SK-N-SH (cell line): ENCODE results near the gene FBN2. TPM values are rescaled to one million over a fixed set of nuclear protein-coding genes. Genes with fewer than 3 reads are reported as not detected.

ENCODE experiments used
- CTCF ChIA-PET: fragments of 300-600, 350-600 bp; formaldehyde crosslinking; extraction: SDS; loops from one replicate; lab custom pipeline; 2021; lab: Yijun Ruan, JAX
- POLR2A ChIA-PET: fragments of 350-600 bp; sonication (Branson Sonifier 250); formaldehyde crosslinking; extraction: SDS; loops from one replicate; lab custom pipeline; 2020; ENCODE audit warnings: antibody characterized with exemption, inconsistent platforms; lab: Yijun Ruan, JAX
- DNase-seq: peaks from one replicate; pipeline ENCODE4 v3.0.0; 2012
- H2AFZ ChIP-seq: fragments of 200-600 bp; sonication (generic); 2 replicates; pipeline ENCODE4 v1.8.1; 2016; ENCODE audit warnings: antibody characterized with exemption, mild to moderate bottlenecking, low read depth
- H3F3A ChIP-seq: fragments of 200-600 bp; sonication (generic); replicated peaks from 2 replicates; pipeline ENCODE3; 2016; ENCODE audit warnings: antibody characterized with exemption, mild to moderate bottlenecking; ENCODE audit not compliant: insufficient read depth
- H3K27ac ChIP-seq, 2 experiments: fragments of 200-500 bp in 1 of 2; fragments of 200-600 bp in 1 of 2; sonication (Bioruptor generic) in 1 of 2; sonication (generic), shearing (Covaris generic) in 1 of 2; 2 replicates each; pipeline versions ENCODE4 v1.5.1 to v1.6.1; 2014 to 2016; ENCODE audit warnings: low read depth in 2 of 2, inconsistent platforms in 1 of 2, low read length in 1 of 2, mild to moderate bottlenecking in 1 of 2, mixed read lengths in 1 of 2
- H3K27me3 ChIP-seq: fragments of 200-600 bp; sonication (generic), shearing (Covaris generic); 2 replicates; pipeline ENCODE4 v1.6.1; 2016; ENCODE audit warnings: mixed run types; ENCODE audit not compliant: insufficient read depth
- H3K36me3 ChIP-seq, 2 experiments: fragments of 200-500 bp in 1 of 2; fragments of 200-600 bp in 1 of 2; sonication (Bioruptor generic) in 1 of 2; sonication (generic) in 1 of 2; replicated peaks in 1 of 2; 2 replicates each; pipeline versions ENCODE3 to v1.5.1; 2014 to 2016; ENCODE audit warnings: low read length in 1 of 2, mild to moderate bottlenecking in 1 of 2; ENCODE audit not compliant: insufficient read depth in 2 of 2, control insufficient read depth in 1 of 2
- H3K4me1 ChIP-seq, 2 experiments: fragments of 200-500 bp in 1 of 2; fragments of 200-600 bp in 1 of 2; sonication (Bioruptor generic) in 1 of 2; sonication (generic), shearing (Covaris generic) in 1 of 2; 2 replicates each; pipeline versions ENCODE4 v1.5.1 to v1.6.1; 2014 to 2016; ENCODE audit warnings: low read depth in 1 of 2, low read length in 1 of 2, mixed run types in 1 of 2; ENCODE audit not compliant: insufficient read depth in 2 of 2, control insufficient read depth in 1 of 2
- H3K4me2 ChIP-seq: fragments of 200-600 bp; sonication (generic), shearing (Covaris generic); 2 replicates; pipeline ENCODE4 v1.6.1; 2017; ENCODE audit warnings: mixed run types
- H3K4me3 ChIP-seq, 2 experiments: fragments of 200-500 bp in 1 of 2; fragments of 200-600 bp in 1 of 2; sonication (Bioruptor generic) in 1 of 2; sonication (generic), shearing (Covaris generic) in 1 of 2; 2 replicates each; pipeline versions ENCODE4 v1.5.1 to v1.8.1; 2014 to 2016; ENCODE audit warnings: low read depth in 2 of 2, inconsistent platforms in 1 of 2, low read length in 1 of 2, mild to moderate bottlenecking in 1 of 2, mixed read lengths in 1 of 2, moderate library complexity in 1 of 2
- H3K79me2 ChIP-seq: fragments of 200-600 bp; sonication (generic); 2 replicates; pipeline ENCODE4 v1.8.1; 2017; ENCODE audit warnings: mild to moderate bottlenecking; ENCODE audit not compliant: insufficient read depth
- H3K9ac ChIP-seq: fragments of 200-600 bp; sonication (generic); 2 replicates; pipeline ENCODE4 v1.6.1; 2017; ENCODE audit warnings: mixed run types
- H3K9me2 ChIP-seq: fragments of 200-600 bp; sonication (generic); 2 replicates; pipeline ENCODE4 v1.6.1; 2017; ENCODE audit warnings: mixed run types
- H3K9me3 ChIP-seq: fragments of 200-600 bp; sonication (generic); 2 replicates; pipeline ENCODE4 v1.6.1; 2017; ENCODE audit warnings: mixed run types, mild to moderate bottlenecking, moderate library complexity
- H4K20me1 ChIP-seq: fragments of 200-600 bp; sonication (generic); 2 replicates; pipeline ENCODE4 v1.6.1; 2017; ENCODE audit warnings: mild to moderate bottlenecking, mixed run types; ENCODE audit not compliant: insufficient read depth
- EP300 ChIP-seq, 2 experiments: IDR thresholded peaks; 2 replicates each; pipeline versions ENCODE4 v1.4.0 to v1.6.1; 2012; ENCODE audit warnings: borderline replicate concordance in 1 of 2, low read depth in 1 of 2, low read length in 1 of 2
- FOSL2 ChIP-seq: IDR thresholded peaks from 2 replicates; pipeline ENCODE4 v1.4.0; 2012; ENCODE audit warnings: low read depth, mild to moderate bottlenecking, moderate library complexity, borderline replicate concordance
- FOXJ3 ChIP-seq: sonication (generic); formaldehyde crosslinking; IDR thresholded peaks from 2 replicates; pipeline ENCODE4 v1.5.1; 2020; ENCODE audit warnings: mild to moderate bottlenecking, missing genetic modification reagents
- GABPA ChIP-seq: IDR thresholded peaks from 2 replicates; pipeline ENCODE4 v1.4.0; 2012; ENCODE audit warnings: low read depth, mild to moderate bottlenecking
- IRF3 ChIP-seq: fragments of 150-350 bp; IDR thresholded peaks from 2 replicates; pipeline ENCODE4 v1.6.1; 2016; ENCODE audit warnings: mild to moderate bottlenecking, low read depth, low read length
- NFIC ChIP-seq: IDR thresholded peaks from 2 replicates; pipeline ENCODE4 v1.4.0; 2012; ENCODE audit warnings: borderline replicate concordance
- NRF1 ChIP-seq: IDR thresholded peaks from 2 replicates; pipeline ENCODE4 v1.6.1; 2012; ENCODE audit warnings: low read depth, mild to moderate bottlenecking, low read length
- POLR2AphosphoS5 ChIP-seq: IDR thresholded peaks from 2 replicates; pipeline ENCODE4 v1.6.1; 2012; ENCODE audit warnings: low read depth, low read length
- RAD21 ChIP-seq: IDR thresholded peaks from 2 replicates; pipeline ENCODE4 v1.6.1; 2012; ENCODE audit warnings: mild to moderate bottlenecking, low read length
- RCOR1 ChIP-seq: fragments of 150-350 bp; IDR thresholded peaks from 2 replicates; pipeline ENCODE4 v1.6.1; 2017; ENCODE audit warnings: antibody characterized with exemption, low read length
- RFX5 ChIP-seq: IDR thresholded peaks from 2 replicates; pipeline ENCODE4 v1.6.1; 2012; ENCODE audit warnings: mild to moderate bottlenecking, improper control_type of control experiment, low read length
- TCF12 ChIP-seq: IDR thresholded peaks from 2 replicates; pipeline ENCODE4 v1.4.0; 2012
- WGBS: methylation state at CpG from one replicate; pipeline ENCODE4 v1.1.6; 2017; ENCODE audit warnings: low lambda C conversion rate; 5-methylcytosine and 5-hydroxymethylcytosine counted together
- polyA plus RNA-seq, 3 experiments: library from polyadenylated mRNA; depleted of rRNA; stranded (reverse); fragments of >200 nt; gene quantifications; 2 replicates each; pipeline ENCODE4 v1.2.3, GENCODE V29; 2012
- TF ChIP-seq, protein P1 (sequence below): IDR thresholded peaks from 2 replicates; pipeline ENCODE4; 2012

The FBN2 gene
- polyA plus RNA-seq, 1 of the 3 experiments (the other 2 are of a cell fraction): 2.2 TPM

DNA sequence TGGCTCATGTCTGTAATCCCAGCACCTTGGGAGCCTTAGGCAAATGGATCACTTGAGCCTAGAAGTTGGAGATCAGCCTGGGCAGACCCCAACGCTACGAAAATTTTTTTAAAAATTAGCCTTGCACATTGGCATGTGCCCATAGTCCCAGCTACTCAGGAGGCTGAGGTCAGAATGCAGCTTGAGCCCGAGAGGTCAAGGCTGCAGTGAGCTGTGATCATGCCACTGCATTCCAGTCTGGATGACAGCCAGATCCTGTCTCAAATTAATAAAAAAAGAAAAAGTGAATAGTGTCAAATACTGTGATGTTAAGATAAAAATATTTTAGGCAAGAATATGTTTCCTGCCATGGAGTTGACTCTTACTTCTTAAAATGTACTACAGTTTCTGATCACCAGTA, 5.3 kb downstream of the FBN2 start:
- Histone ChIP-seq H3K9me3 (no peaks in the 10 kb centered on the region), H3K4me3 (no peak overlapping the region), H3F3A (no peaks in the 10 kb centered on the region), H3K9me2 (no peaks in the 10 kb centered on the region), H3K79me2 (no peaks in the 10 kb centered on the region), H2AFZ (no peak overlapping the region), H3K9ac (no peak overlapping the region), H3K36me3 (peaks cover 0 to under 1% of the 10 kb centered on the region in 2 experiments), H3K4me1 (no peaks in the 10 kb centered on the region; a peak in 1 of 4 replicates), H3K4me2 (no peak overlapping the region), H3K27ac (no peak overlapping the region), H4K20me1 (no peaks in the 10 kb centered on the region), H3K27me3 (peaks cover 33% of the 10 kb centered on the region)
- WGBS: 6% methylated on average over 3 of the region's 3 CpGs
- ChIA-PET POLR2A (no interaction called here), CTCF (no interaction called here)
- TF ChIP-seq RAD21 (no peak), NRF1 (no peak), FOSL2 (no peak), FOXJ3 (CRISPR knock-in tag) (no peak), RCOR1 (no peak), IRF3 (no peak), POLR2AphosphoS5 (no peak), RFX5 (no peak)
- TF ChIP-seq, protein P1, sequence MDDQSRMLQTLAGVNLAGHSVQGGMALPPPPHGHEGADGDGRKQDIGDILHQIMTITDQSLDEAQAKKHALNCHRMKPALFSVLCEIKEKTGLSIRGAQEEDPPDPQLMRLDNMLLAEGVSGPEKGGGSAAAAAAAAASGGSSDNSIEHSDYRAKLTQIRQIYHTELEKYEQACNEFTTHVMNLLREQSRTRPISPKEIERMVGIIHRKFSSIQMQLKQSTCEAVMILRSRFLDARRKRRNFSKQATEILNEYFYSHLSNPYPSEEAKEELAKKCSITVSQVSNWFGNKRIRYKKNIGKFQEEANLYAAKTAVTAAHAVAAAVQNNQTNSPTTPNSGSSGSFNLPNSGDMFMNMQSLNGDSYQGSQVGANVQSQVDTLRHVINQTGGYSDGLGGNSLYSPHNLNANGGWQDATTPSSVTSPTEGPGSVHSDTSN: no peak
- DNase-seq: no peak

DNA sequence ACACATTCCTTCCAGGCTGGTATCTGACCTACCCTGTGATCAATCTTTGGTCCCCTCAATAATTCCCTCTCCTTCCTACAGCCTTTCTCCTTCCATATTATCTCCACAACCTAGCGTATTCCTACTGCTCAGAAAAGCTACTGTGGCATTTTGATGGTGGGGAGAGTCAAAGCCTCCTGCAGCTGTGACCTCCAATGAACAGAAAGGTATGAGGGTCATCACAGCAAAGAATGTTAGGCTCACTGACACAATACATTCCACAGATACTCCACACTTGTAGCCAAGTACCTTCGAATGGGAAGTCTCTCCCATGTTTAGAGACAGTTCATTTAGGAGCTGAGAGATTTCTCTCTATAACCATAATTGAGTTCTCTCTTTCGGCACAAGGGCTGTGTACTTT, 5.9 kb downstream of the FBN2 start:
- Histone ChIP-seq H3K4me1 (no peaks in the 10 kb centered on the region; a peak in 1 of 4 replicates), H3K79me2 (no peaks in the 10 kb centered on the region), H3K4me3 (no peak overlapping the region), H3K9me2 (no peaks in the 10 kb centered on the region), H3K4me2 (no peak overlapping the region), H3K27me3 (peaks cover 27% of the 10 kb centered on the region), H2AFZ (no peak overlapping the region), H3F3A (no peaks in the 10 kb centered on the region), H4K20me1 (no peaks in the 10 kb centered on the region), H3K27ac (no peak overlapping the region), H3K9ac (no peak overlapping the region), H3K36me3 (peaks cover 0 to 2% of the 10 kb centered on the region in 2 experiments), H3K9me3 (no peaks in the 10 kb centered on the region)
- CTCF ChIA-PET: no interaction called here
- TF ChIP-seq EP300 (IDR thresholded peaks at IDR 0.05; ENCODE audit: borderline replicate concordance in 1 of 2, low read depth in 1 of 2, low read length in 1 of 2): no peak
- no peak for TF ChIP-seq IRF3
- TF ChIP-seq RFX5: no peak
- no peak for TF ChIP-seq FOXJ3 (CRISPR knock-in tag)
- no peak for TF ChIP-seq TCF12
- no peak for TF ChIP-seq GABPA
- TF ChIP-seq NFIC: no peak
- WGBS: 6% methylated on average over 3 of the region's 3 CpGs
- DNase-seq: no peak
- POLR2A ChIA-PET: no interaction called here
